Activated CD4-positive, alpha-beta T cell treated with anti-CD3 and anti-CD28 coated beads, Interleukin-2, Interleukin-4, amounts not matched to agents 100 ng/mL and 50 ng/mL, durations not matched to agents 16 hours and 8 hours (primary cell): Measurements from ENCODE around the gene MZB1.

ENCODE experiments used
- DNase-seq: peaks from one replicate; pipeline ENCODE4 v3.0.0-alpha.2; 2020; ENCODE audit warnings: low spot score

MZB1 gene, protein sequence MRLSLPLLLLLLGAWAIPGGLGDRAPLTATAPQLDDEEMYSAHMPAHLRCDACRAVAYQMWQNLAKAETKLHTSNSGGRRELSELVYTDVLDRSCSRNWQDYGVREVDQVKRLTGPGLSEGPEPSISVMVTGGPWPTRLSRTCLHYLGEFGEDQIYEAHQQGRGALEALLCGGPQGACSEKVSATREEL

DNA sequence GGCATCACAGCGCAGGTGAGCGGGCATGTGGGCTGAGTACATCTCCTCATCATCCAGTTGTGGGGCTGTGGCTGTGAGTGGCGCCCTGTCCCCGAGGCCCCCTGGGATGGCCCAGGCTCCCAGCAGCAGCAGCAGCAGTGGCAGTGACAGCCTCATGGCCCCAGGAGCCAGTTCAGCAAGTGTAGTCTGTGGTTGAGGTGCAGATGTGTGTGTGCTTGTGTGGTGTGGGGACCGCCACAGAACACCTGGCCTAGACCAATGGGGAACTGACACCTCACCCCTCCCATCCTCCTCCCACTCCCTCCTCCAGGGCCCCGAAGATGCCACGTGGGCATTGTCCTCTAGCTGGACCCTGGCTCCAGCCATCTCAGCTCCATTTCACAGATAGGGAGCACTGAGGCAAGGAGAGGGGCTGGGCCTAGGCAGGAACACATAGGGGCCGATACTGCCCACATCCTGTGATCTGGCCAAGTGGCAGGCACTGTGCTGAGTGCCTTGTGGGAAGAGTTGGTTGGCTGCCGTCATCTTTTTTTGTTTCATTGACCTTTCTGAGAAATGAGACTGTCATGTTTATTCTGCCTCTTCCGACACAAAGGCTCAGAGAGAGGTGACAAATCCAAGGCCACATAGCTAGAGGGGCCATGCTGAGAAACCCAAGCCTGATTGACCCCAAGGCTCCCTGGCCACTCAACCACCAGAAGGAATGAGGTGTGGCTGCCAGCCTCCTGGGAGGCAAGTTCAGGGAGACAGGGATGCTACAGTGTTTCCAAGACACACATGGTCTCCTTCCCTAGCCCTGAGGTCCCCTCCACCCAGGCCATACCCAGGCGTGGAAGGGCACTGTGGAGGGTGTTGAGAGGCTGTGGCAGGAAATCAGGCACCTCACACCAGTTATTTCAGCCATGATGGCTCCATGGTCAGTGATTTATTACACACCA lies at the start of gene MZB1:
TSS of gene MZB1 (minus strand) at position 213 of the 938 bp plus-strand sequence. CDS start at position 156, 57 bp downstream.
- peak; percentile 86 for DNase-seq

- peak; percentile 91 for DNase-seq
Measured at GRCh38 chr5:139439013-139439903, 49.5 kb upstream of the MZB1 start, which contains the start of gene DNAJC18. Gene DNAJC18, minus strand, starts transcription at chr5:139439525. Its CDS starts 80 bp downstream, at chr5:139439445.

- no peak for DNase-seq
Measured at GRCh38 chr5:139438707-139439012, 48.9 kb upstream of the MZB1 start.

- no peak for DNase-seq
Measured at GRCh38 chr5:139435676-139436075, 46.0 kb upstream of the MZB1 start.

GRCh38 chr5:139431706-139432105 lies 42.0 kb upstream of the MZB1 start:
- no peak for DNase-seq

DNA sequence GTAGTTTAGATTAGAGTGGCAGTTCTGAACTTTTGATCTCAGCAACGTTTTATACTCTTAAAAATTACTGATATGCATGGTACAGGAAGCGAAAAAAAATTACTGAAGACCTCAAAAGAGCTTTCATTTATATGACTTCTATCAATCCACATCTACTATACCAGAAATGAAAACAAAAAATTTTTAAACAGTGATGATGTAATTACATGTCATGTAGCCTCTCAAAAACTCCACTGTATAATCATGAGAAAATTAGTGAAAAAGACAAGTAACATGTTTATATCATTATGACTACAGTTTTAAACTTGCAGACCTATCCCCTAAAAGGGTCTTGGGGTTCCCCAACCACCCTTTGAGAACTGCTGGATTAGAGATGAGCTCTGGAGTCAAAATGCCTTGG lies 40.3 kb upstream of the MZB1 start:
- no peak for DNase-seq

- DNase-seq = no peak
Measured at GRCh38 chr5:139426203-139426885, 36.6 kb upstream of the MZB1 start.

DNA sequence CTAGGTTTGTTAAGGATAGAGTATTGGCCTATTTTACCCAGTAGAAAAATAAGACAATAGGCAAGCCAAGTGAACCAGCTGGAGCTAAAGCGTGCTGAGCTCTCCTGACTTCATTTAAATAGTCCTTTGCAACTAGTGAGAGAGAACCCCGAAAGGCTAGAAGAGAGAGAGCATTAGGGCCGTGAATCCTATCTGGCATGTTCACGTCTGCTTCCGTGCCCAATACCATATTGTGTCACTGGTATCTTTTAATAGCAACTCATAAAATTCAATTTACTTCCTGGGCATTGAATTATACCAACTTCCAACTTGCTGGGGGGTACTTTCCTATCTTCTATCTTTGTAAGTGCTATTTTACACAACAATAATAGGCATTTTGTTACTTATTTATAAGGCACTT lies 35.8 kb upstream of the MZB1 start:
- DNase-seq = no peak

- DNase-seq = peak; percentile 85
Measured at GRCh38 chr5:139422307-139422893, 32.7 kb upstream of the MZB1 start.

DNA sequence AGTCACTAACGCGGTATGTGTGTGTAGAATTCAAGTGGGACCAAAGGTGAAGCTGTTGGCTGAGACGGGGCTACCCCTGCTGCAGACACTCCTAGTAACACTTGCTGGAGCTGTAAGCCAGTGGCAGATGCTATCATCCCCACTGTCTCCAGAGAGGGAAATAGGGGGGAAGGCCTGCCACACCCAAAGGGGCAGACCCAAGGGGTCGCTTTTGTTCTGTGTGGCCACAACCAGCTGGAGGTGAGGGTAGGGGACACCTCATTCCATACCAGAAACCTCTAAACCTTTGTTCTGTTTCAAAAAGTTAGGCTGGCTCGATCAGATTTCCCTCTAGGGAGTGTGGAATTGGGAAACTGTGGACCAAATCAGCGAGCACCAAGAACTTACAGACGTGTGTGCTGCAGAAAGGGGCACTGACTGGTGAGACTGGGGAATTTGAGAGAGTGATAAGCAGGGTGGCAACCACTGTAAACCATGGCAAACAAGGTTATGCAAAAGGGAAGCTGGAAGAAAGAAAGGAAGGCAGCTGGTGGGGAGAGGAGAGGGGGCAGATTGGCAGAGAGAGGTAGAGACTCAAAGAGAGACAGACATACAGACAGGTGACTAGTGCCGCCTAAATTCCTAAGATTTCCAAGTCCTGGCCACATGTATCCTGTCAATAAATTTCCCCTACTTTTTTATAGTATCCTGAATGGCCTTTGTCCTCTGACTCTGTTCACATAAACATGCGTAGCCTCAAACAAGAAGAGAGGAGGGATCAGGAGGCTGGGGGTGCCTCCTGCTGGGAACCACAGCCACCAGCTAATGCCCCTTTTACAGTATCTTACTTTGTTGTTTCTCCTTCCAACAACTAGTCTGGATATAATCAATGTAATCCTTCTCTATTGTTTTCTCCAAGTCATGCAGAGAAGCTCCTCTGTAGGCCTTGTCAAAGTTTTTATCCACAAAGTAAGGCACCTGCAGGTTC lies 29.8 kb upstream of the MZB1 start:
- DNase-seq = no peak

GRCh38 chr5:139418793-139419192 lies 29.1 kb upstream of the MZB1 start:
- no peak for DNase-seq

DNA sequence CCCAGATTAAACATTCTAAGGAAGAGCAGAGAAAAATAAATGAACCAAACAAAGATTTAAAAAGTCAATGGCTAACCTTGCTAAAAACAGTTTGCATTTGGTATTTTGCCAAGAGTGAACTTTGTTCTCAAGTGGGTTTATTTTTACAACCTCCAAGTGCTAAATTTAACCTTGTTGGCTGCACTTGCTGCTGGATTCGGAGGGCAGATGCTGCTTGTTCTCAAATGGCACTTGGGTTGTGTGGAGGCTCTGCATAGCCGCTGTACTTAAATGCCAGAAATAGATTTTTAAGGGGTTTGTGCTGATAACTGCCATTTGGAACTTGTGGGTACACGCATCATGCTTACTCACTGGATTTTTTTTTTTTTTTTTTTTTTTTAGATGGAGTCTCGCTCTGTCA lies 27.5 kb upstream of the MZB1 start:
- DNase-seq = no peak

GRCh38 chr5:139416651-139417050 lies 26.9 kb upstream of the MZB1 start:
- no peak for DNase-seq

- no peak for DNase-seq
Measured at GRCh38 chr5:139415869-139416268, 26.2 kb upstream of the MZB1 start.

DNA sequence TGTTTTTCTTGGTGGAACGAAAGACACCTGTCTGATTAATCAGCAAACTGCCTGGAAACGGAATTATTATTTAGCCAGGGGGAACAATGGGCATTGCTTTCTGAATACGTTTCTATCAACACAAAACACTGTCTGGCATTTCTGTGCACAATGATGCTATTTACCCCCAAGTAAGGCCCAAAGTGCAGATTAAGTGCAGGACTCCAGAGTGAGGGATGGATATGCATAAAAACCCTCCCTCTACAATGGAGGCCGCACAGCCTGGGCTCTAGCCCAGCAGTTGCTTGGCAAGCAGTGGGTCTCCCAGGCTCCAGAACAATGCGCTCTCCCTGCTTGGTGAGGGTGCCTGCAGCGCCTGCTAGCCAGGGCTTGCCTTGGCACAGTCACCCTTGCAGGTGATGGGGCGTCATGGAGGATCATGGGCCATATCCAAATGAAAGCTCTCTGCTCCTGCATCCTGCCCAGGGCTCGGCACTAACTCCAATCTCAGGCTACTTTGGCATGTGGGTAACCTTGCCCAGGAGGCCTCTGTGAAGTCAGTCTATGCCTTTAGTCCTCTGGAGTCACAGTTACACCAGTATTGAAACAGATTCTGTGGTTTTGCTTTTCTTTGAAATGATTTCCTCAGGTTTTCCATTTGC lies 25.6 kb upstream of the MZB1 start:
- peak; percentile 81 for DNase-seq

- DNase-seq = no peak
Measured at GRCh38 chr5:139414581-139415130, 24.9 kb upstream of the MZB1 start.

DNA sequence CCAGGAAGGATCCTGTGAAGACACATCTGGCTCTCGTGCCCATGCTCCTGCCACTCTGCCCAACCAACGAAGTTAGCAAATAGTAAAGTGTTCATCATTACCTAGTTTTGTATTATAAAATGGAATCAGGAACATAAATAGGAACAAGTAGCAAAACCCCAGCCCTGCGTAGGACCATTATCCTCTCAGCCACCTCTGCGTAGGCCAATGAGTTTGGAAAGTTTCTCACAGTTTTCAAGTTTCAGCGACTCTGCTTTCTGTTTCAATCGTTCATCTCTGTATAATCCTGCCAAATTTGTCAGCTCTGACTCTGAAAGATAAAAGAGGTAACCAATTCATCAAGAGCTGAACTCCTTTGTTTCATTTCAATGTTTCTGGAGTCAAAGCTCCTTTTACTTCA lies 24.2 kb upstream of the MZB1 start:
- DNase-seq = no peak

- no peak for DNase-seq
Measured at GRCh38 chr5:139413153-139413552, 23.4 kb upstream of the MZB1 start.
